Smooth muscle cell of the brain vasculature (primary cell): ENCODE data around the gene GNAO1.
A peak's percentile ranks its signal among the peaks of the same experiment; 100 is the strongest.

Source experiments
- DNase-seq: peaks from one replicate; pipeline ENCODE4 v3.0.0-alpha.2; 2012; ENCODE audit warnings: low read depth, low spot score

GNAO1 gene

DNA sequence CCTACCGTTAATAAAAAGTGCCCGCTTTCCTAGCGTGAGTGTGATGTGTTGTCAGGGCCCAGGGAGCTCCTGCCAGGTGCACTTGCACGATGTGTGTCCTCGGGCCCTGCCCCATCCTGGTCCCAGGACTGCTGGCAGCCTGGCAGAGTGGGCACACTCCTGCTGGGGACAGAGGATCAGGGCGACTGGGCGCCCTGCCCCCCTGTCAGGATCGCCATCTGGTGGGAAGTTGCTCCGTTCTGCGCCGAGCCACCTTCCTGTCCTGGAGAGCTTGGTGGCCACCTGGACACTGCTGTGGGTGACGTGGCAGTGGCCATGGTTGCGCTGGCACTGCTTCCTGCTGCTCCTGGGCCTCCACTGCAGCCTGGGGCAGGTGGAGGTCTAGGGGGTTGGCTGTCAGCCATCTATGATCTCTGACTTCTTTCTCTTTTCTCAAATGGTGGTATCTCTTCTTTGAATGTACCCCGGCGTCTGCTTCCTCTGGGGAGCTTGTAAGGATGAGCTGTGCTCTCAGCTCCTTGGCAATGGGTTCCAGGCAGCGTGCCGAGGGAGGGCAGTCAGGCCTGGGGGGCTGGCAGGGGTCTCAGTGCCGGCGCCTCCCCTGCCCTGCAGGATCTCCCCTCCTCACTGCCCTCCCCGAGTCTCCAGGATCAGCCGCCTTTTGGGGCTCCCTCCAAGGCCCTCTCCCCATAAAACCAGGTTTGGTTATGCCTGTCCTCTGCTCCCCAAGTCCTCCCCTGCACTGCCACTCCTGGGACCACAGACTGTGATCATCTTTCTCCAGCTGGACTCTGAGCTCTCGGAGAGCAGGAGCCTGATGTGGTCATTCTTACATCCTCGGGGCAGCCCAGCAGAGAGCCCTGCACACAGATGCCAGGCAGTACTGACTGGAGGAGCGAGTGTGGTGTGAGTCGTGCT is 157.1 kb downstream of the GNAO1 start:
- no peak for DNase-seq

DNA sequence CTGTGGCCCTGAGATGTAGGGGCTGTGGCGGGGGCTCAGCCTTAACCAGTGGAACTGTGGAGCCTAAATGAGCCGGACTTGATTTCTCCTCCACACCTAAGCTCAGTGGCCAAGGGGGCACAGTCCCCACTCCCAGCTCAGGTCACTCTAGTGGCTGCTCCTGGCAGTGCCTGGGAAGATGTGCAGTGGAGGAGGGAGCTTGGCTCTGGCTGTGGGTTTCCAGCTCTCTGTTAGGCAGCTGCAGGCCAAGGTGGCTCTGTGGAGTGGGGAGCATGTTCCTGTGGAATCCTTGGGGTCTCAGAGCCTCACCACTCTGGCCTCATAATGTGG is 157.8 kb downstream of the GNAO1 start:
- DNase-seq = no peak

DNA sequence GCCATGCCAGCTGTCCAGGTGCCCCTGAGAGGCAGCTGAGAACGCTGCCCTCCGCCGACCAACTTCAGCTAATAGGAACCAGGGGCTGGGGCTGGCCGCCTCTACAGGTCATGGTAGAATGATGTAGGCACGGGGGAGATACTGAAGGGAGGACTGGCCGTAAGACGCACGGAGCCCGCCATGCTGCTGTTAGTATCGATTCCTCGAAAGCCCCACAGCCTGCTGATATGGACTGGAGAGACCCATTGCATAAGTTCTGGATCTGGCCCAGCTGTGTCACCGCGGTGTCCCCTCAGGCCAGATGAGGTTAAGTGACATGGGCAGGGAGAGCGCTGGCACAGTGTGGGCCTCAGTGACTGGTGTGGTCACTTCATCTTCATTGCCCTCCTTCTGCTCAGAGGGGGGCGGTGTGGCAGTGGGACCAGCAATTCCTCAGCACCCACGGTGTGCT is 158.4 kb downstream of the GNAO1 start:
- no peak for DNase-seq

DNA sequence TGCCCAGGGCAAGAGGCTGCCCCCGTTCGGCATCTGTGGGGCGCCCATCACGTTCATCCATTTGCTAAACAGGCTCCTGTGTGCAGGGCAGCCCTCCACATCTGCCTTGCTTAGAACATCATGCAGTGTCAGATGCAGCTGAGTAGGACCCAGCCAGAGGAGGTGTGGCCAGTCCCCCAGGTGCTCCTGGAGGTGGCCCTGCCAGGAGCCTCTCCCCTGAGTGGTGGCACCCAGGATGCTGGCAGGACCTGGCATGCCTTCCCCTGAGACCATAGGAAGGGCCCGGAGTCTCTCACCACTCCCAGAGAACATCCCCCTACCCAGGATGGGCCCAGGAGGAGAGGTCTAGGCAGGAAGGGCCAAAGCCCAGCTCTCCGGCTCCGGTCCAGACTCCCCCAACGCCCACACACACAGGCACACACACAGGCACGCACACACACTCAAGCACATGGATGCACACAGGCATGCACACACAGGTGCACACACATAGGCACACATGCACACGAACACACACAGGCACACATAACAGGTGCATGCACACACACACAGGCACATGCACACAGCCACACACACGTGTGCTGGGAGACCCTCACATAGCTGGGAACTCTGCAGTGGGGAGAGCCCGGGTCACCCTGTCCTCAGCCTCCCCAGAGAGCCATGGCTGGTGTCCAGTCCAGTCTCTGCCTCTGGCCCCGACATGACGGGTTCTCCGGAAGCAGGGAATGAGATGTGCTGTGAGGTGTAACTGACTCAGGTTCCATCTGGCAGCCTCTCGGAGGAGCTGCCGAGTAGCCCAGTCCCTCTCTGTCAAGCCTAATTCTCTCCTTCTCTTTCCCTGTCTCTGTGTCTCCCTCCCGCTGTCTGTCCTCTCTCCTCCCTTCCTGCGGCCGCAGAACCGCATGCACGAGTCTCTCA is 159.5 kb downstream of the GNAO1 start:
- no peak for DNase-seq

DNA sequence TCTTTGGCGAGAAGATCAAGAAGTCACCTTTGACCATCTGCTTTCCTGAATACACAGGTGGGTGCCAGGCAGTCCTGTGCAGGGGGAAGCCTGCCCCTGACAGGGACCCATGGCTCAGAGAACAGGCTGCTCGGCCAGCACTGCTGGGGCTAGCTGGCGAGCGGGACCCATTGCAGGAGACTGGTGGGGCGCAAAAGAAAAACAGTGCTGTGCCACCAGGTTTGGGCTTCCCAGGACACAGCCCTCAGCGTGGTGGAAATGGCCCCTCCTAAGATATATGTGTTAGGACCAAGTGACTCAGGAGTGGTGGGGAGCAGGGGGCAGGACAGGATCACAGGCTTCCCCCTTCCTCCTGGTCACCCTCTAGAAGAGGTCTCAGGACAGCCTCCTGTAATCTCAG is 160.2 kb downstream of the GNAO1 start:
- DNase-seq = no peak

DNA sequence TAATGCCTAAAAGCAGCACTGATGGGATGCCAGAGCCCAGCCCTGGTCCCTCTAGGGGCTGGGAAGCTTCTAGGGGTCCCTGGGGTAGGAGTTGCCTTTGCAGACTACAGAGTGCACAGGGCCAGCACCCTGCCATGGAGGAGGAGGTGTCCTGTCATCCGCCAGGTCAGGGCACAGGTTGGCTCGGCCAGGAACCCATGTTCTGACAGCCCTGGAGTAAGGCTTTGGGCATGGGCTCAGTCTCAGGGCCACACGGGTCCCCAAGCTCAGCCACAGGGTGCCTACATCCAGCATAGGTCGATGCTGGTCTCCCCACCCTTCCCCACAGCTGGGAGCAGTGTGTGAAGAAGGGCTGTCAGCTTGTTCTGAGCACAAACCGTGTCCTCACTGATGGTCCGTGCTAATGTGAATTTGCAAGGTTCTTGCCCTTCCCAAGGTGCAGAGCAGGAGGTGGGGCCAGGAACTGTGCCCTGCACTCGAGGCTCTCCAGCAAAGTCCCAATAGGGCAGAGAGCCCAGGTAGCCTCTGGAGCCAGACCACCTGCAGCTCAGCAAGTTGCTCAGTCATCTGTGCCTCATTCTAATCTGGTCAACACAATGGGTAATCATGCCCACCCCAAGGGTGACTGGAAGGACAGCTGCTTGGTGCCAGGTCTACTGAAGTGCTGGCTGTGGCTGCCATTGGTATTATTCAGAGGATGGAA is 161.2 kb downstream of the GNAO1 start:
- DNase-seq = no peak

GRCh38 chr16:56353054-56353921 is 162.0 kb downstream of the GNAO1 start:
- DNase-seq = no peak

DNA sequence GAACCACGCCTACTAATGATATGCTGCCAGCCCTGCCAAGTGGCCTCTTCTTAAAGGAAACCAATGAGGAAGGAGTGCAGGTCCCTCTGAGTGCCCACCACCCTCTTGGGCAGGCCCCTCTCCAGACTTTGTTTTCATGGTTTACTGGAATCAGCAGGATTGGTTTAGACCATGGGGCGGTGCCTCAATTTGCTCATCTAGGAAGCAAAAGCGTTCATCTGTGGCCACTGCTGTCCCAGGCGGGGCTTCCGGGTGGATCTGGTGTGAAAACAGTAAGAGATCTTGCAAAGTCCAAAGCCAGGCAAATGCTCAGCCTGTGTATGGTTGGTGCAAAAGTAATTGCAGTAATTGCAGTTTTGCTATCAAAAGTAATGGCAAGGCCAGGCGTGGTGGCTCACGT is 162.7 kb downstream of the GNAO1 start:
- no peak for DNase-seq

DNA sequence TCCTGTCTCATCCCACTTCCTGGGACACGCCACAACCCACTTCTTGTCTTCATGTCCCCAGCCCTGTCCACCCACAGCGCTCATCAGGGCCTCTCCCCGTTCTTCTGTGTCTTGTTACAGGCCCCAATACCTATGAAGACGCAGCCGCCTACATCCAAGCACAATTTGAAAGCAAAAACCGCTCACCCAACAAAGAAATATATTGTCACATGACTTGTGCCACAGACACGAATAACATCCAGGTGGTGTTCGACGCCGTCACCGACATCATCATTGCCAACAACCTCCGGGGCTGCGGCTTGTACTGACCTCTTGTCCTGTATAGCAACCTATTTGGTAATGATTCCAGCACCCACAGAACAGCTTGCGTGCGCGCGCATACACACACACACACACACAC is 163.5 kb downstream of the GNAO1 start:
- DNase-seq = no peak

- DNase-seq = no peak
Measured at GRCh38 chr16:56355221-56355620, 163.9 kb downstream of the GNAO1 start.

- DNase-seq = no peak
Measured at GRCh38 chr16:56355786-56356275, 164.5 kb downstream of the GNAO1 start.

GRCh38 chr16:56356276-56357240 is 165.3 kb downstream of the GNAO1 start:
- DNase-seq = peak; percentile 63

GRCh38 chr16:56357241-56357764 is 166.0 kb downstream of the GNAO1 start:
- DNase-seq = no peak

DNA sequence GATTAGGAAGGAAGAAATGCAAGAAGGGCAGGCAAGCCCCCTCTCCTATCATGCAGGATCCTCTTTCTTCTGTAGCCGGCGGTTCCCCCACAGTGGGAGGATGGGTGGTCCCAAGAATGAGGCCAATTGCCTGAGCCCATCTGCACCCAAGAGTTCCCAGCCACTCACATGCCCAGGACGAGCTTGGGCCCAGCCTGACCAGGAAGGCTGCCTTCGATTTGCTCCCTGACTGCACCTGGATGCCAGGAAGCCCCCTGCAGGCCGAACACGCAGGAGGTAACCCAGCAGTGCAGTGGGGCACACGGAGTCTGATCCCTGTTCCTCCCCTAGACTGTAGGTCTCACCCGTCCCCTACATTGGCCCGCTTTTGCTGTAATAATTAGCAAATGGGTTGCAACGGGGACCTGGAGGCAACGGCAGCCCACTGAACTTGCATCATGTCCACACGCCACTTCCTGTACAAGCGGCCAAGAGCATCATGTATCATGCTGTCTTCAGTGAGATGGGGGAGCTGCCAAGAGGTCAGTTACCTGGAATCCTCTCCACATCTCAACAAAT is 166.6 kb downstream of the GNAO1 start:
- no peak for DNase-seq

DNA sequence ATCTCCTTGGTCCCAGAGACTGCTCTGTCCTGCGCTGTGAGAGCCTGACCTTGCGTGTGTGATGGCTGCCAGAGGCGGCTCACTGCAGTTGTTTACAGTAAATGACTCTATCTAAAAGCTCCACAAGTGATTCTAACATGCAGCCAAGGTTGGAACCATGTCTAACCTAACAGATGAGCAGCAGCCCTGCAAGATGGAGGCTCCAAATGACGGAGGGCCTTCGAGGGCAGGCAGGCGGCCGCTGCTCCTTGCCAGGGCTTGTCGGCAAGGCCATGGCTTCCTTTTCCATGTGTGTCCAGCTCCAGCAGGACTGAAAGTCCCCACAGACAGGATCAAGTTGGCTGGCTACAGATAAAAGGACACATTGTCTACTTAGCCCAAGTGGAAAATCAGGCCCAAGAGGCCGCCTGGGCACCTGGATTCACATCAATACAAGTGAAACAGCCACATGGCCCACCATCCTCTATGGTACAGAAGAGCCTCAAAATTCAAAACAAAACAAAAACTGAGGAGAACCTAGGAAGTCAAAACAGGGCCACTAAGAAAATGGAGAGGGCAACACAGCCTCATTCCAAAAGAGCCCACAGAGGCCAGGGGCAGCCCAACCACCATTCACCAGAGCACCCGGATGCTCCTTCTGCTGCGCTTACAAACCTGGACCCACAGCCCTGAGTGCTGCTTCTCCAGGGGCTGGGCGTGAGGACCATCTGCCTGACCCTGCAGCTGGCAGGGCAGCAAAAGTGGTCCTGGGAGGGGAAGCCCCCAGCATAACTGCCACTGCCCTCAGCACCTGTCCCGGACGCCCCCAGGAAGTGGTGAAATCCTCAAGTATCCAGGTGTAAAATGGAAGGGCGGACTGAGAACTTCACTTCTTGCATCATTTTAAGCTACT is 169.1 kb downstream of the GNAO1 start:
- DNase-seq = no peak

DNA sequence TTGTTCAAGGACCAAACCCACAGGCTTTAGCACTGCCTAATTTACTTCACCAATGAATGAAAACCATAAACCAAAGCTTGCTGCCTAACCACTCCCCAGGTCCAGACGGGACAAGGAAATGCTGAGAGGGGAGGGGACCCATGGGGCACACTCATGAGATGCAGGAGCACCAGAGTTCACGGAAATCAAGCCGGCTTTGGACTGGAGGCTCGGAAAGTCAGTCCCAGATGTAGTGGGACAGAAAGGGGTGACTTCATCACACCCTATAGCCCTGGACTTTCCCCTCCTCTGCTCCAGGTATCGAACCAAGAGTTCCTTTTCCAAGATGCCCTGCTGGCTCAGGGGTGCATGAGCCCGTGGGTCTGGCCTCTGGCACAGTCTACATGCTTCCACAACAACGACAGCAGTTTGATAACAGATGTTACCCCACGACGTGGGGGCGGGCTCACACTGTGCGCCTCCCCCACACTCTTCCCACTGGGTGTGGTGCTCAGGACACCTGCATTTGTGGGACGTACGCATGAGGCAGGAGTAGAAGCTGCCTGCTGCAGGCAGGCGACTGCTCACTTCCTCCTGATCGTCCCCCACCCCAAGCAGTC is 170.9 kb downstream of the GNAO1 start:
- no peak for DNase-seq

- no peak for DNase-seq
Measured at GRCh38 chr16:56362706-56363105, 171.4 kb downstream of the GNAO1 start.
